Erythroblast (primary cell): ENCODE measurements around the gene CFAP20DC.

Experiments used
- GATA1 ChIP-seq: IDR thresholded peaks from 2 replicates; pipeline ENCODE4 v1.6.1; 2011; ENCODE audit warnings: low read depth, mild to moderate bottlenecking, control low read depth, low read length, moderate library complexity
- POLR2A ChIP-seq: IDR thresholded peaks from 2 replicates; pipeline ENCODE4 v1.6.1; 2011; ENCODE audit warnings: mild to moderate bottlenecking, low read length

- TF ChIP-seq POLR2A (no peak), GATA1 (no peak)
Observed at GRCh38 chr3:58839964-58840363, 209.9 kb downstream of the CFAP20DC start.
